Hepatocyte (in vitro differentiated cells): Measurements from ENCODE around the gene CUX1. TPM values are rescaled to one million over a fixed set of nuclear protein-coding genes. Genes with fewer than 3 reads are reported as not detected.

Experiments used
- DNase-seq: peaks from one replicate; pipeline ENCODE4 v3.0.0-alpha.2; 2016; ENCODE audit warnings: low spot score
- H2AFZ ChIP-seq: fragments of 200-600 bp; sonication (generic); 2 replicates; pipeline ENCODE4 v1.6.0; 2016; ENCODE audit warnings: antibody characterized with exemption, mild to moderate bottlenecking
- H3K27ac ChIP-seq: fragments of 200-600 bp; sonication (generic); 2 replicates; pipeline ENCODE4 v1.5.1; 2016; ENCODE audit warnings: mild to moderate bottlenecking
- H3K27me3 ChIP-seq: fragments of 200-600 bp; sonication (generic); 2 replicates; pipeline ENCODE4 v1.6.1; 2016
- H3K36me3 ChIP-seq: fragments of 200-600 bp; sonication (generic); replicated peaks from 2 replicates; pipeline ENCODE4 v1.5.1; 2016; ENCODE audit warnings: low read depth; ENCODE audit not compliant: insufficient read depth
- H3K4me1 ChIP-seq: fragments of 200-600 bp; sonication (generic); 2 replicates; pipeline ENCODE4 v1.5.1; 2016; ENCODE audit warnings: mild to moderate bottlenecking, moderate library complexity; ENCODE audit not compliant: insufficient read depth
- H3K4me2 ChIP-seq: fragments of 200-600 bp; sonication (generic); 2 replicates; pipeline ENCODE4 v1.6.0; 2016
- H3K4me3 ChIP-seq: fragments of 200-600 bp; sonication (generic); 2 replicates; pipeline ENCODE4 v1.5.1; 2016; ENCODE audit warnings: mild to moderate bottlenecking
- H3K79me2 ChIP-seq: fragments of 200-600 bp; sonication (generic); 2 replicates; pipeline ENCODE4 v1.6.0; 2017; ENCODE audit warnings: mild to moderate bottlenecking
- H3K9me2 ChIP-seq: fragments of 200-600 bp; sonication (generic); replicated peaks from 2 replicates; pipeline ENCODE4 v1.6.0; 2017; ENCODE audit warnings: mild to moderate bottlenecking; ENCODE audit not compliant: insufficient read depth
- H3K9me3 ChIP-seq: fragments of 200-600 bp; sonication (generic); 2 replicates; pipeline ENCODE4 v1.5.1; 2016; ENCODE audit warnings: low read depth, mild to moderate bottlenecking
- H4K20me1 ChIP-seq: fragments of 200-600 bp; sonication (generic); 2 replicates; pipeline ENCODE4 v1.6.0; 2016; ENCODE audit warnings: mild to moderate bottlenecking; ENCODE audit not compliant: insufficient read depth, poor library complexity, severe bottlenecking
- CTCF ChIP-seq: fragments of 200-600 bp; sonication (generic); IDR thresholded peaks from 2 replicates; pipeline ENCODE4 v1.5.1; 2016; ENCODE audit warnings: antibody characterized with exemption, mild to moderate bottlenecking; ENCODE audit not compliant: poor library complexity
- EZH2 ChIP-seq: fragments of 200-600 bp; sonication (generic); IDR thresholded peaks from 2 replicates; pipeline ENCODE4 v1.6.1; 2016; ENCODE audit warnings: antibody characterized with exemption, mild to moderate bottlenecking, borderline replicate concordance
- EZH2phosphoT487 ChIP-seq: fragments of 200-600 bp; sonication (generic); IDR thresholded peaks from one replicate; pipeline ENCODE4 v1.6.1; 2018; ENCODE audit warnings: antibody characterized with exemption, mild to moderate bottlenecking, low read depth, moderate library complexity; ENCODE audit not compliant: unreplicated experiment, severe bottlenecking
- WGBS: methylation state at CpG from one replicate; pipeline ENCODE4 v1.1.6; 2016; ENCODE audit warnings: low lambda C conversion rate; ENCODE audit errors: missing lambda C conversion rate; 5-methylcytosine and 5-hydroxymethylcytosine counted together
- polyA plus RNA-seq: library from polyadenylated mRNA; unstranded; fragments of >200 nt; fragmentation: Nextera tagmentation; extraction: Ambion mirVana; gene quantifications from 2 replicates; pipeline ENCODE4 v1.2.1, GENCODE V29; 2016
- total RNA-seq: library from RNA; depleted of rRNA; stranded (reverse); fragments of >200 nt; gene quantifications from 2 replicates; pipeline ENCODE4 v1.2.3, GENCODE V29; 2014

The CUX1 gene
- total and polyA plus RNA-seq, 2 experiments from 2014 or later, result 60.1 to 76.8 TPM

- TF ChIP-seq EZH2 (no peak), CTCF (no peak), EZH2phosphoT487 (no peak)
- H3K4me3 ChIP-seq, result no peak overlapping the region
- peaks cover 86% of the 10 kb centered on the region for H4K20me1 ChIP-seq
- H3K79me2 ChIP-seq, result peaks cover 100% of the 10 kb centered on the region
- peaks cover 34% of the 10 kb centered on the region for H3K4me1 ChIP-seq
- peak overlapping the region; percentile 49 for H3K27ac ChIP-seq
- H3K36me3 ChIP-seq, result no peaks in the 10 kb centered on the region
- WGBS, result 82% methylated on average over 20 of the region's 20 CpGs
- H3K27me3 ChIP-seq, result no peaks in the 10 kb centered on the region
- no peaks in the 10 kb centered on the region for H3K9me2 ChIP-seq
- no peak overlapping the region for H3K4me2 ChIP-seq
- H3K9me3 ChIP-seq, result no peaks in the 10 kb centered on the region
- DNase-seq, result peak; percentile 38
- no peak overlapping the region for H2AFZ ChIP-seq
These were observed 41.3 kb downstream of the CUX1 start for GRCh38 chr7:101858437-101859385.

DNA sequence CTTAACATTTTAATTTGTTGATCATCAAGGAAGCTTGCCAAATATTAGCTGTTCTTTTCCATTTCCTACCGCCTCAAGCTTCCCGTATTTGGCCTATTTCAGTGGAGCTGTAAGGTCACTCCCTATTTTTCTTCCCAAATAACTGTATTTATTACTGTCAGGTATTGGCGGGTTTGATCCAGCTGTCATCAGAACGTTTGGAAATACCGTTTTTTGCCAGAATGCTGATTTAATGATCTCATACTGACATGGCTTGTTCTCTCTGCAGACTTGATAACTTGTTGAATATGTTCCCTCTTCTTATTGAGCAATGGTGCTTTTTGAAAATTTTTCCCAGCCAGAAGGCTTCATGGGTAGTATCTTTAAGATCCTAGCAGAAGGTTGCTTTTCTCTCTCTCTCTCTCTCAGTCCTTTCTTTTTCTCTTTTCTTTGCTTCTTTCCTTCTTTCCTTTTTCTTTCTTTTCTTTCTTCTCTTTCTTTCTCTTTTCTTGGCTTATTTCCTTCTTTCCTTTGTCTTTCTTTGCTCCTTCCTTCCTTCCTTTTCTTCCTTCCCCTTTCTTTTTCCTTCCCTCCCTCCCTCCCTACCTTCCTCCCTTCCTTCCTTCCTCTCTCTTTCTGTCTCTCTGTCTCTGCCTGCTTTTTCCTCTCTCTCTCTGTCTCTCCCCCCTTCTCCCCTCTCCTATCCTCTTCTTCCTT is 42.1 kb downstream of the CUX1 start:
- TF ChIP-seq CTCF (no peak), EZH2 (no peak), EZH2phosphoT487 (no peak)
- Histone ChIP-seq H3K4me3 (no peak overlapping the region), H3K36me3 (no peaks in the 10 kb centered on the region), H3K4me1 (peaks cover 34% of the 10 kb centered on the region), H3K9me2 (no peaks in the 10 kb centered on the region), H3K27ac (peak overlapping the region; percentile 49), H3K4me2 (no peak overlapping the region), H4K20me1 (peaks cover 79% of the 10 kb centered on the region), H2AFZ (no peak overlapping the region), H3K79me2 (peaks cover 100% of the 10 kb centered on the region), H3K27me3 (no peaks in the 10 kb centered on the region), H3K9me3 (no peaks in the 10 kb centered on the region)
- WGBS, result 75% methylated on average over 5 of the region's 5 CpGs
- no peak for DNase-seq

- 82% methylated on average over 11 of the region's 11 CpGs for WGBS
- no peak overlapping the region for H2AFZ ChIP-seq
- H3K27me3 ChIP-seq, result no peaks in the 10 kb centered on the region
- peaks cover 42% of the 10 kb centered on the region for H3K4me1 ChIP-seq
- H3K79me2 ChIP-seq, result peaks cover 100% of the 10 kb centered on the region
- no peaks in the 10 kb centered on the region for H3K9me3 ChIP-seq
- H4K20me1 ChIP-seq, result peaks cover 77% of the 10 kb centered on the region
- peak overlapping the region; percentile 36 for H3K27ac ChIP-seq
- no peak overlapping the region for H3K4me3 ChIP-seq
- DNase-seq, result no peak
- no peaks in the 10 kb centered on the region for H3K36me3 ChIP-seq
- TF ChIP-seq EZH2, result no peak
- no peak overlapping the region for H3K4me2 ChIP-seq
- no peaks in the 10 kb centered on the region for H3K9me2 ChIP-seq
These were observed 43.1 kb downstream of the CUX1 start for GRCh38 chr7:101860316-101861217.
